CD4-positive, alpha-beta T cell (primary cell): ENCODE results near the gene NFATC1. TPM values are rescaled to one million over a fixed set of nuclear protein-coding genes. Genes with fewer than 3 reads are reported as not detected.

Experiments
- ATAC-seq: fragments of 200-7000 bp; cut with Tn5 transposase; one replicate; pipeline ENCODE4 v1.10.0; 2022; ENCODE audit warnings: mild to moderate bottlenecking; ENCODE audit not compliant: poor library complexity
- CTCF ChIA-PET: fragments of 350-600 bp; sonication (Branson Sonifier 250); formaldehyde crosslinking; loops from one replicate; lab custom pipeline; 2021; ENCODE audit warnings: antibody characterized with exemption, inconsistent platforms; lab: Charles Lee
- POLR2A ChIA-PET: fragments of 350-600 bp; sonication (Branson Sonifier 250); formaldehyde crosslinking; loops from one replicate; lab custom pipeline; 2021; ENCODE audit warnings: antibody characterized with exemption, inconsistent platforms; lab: Charles Lee
- DNase-seq, 14 experiments: peaks; one replicate each; pipeline ENCODE4 v3.0.0-alpha.2; 2013 to 2020; ENCODE audit warnings: mixed read lengths in 2 of 14
- H3K27ac ChIP-seq, 2 donors: one replicate each; pipeline versions ENCODE4 v1.5.1 to v1.7.0; 2013; ENCODE audit warnings: low read length in 2 of 2, low read depth in 1 of 2, mild to moderate bottlenecking in 1 of 2
- H3K27me3 ChIP-seq, 2 experiments: 1 replicate in 1 of 2; 2 replicates in 1 of 2; pipeline versions ENCODE4 v1.6.1 to v1.7.0; 2013; ENCODE audit warnings: low read length in 2 of 2, control low read depth in 1 of 2, mild to moderate bottlenecking in 1 of 2, moderate library complexity in 1 of 2; ENCODE audit not compliant: insufficient read depth in 2 of 2, control insufficient read depth in 1 of 2
- H3K36me3 ChIP-seq: one replicate; pipeline ENCODE4 v1.6.1; 2013; ENCODE audit warnings: low read length, control low read depth; ENCODE audit not compliant: insufficient read depth
- H3K4me1 ChIP-seq: one replicate; pipeline ENCODE4 v1.6.1; 2013; ENCODE audit warnings: low read length, control low read depth; ENCODE audit not compliant: insufficient read depth
- H3K4me3 ChIP-seq: one replicate; pipeline ENCODE4 v1.5.1; 2013; ENCODE audit warnings: mild to moderate bottlenecking, low read length, moderate library complexity
- H3K9me3 ChIP-seq, 2 experiments: 1 replicate in 1 of 2; 2 replicates in 1 of 2; pipeline versions ENCODE4 v1.6.1 to v1.7.0; 2013; ENCODE audit warnings: low read length in 2 of 2, mild to moderate bottlenecking in 2 of 2, control low read depth in 1 of 2, moderate library complexity in 1 of 2; ENCODE audit not compliant: control insufficient read depth in 1 of 2, insufficient read depth in 1 of 2
- H3K27ac Mint-ChIP-seq: one replicate; pipeline ENCODE4 v1.8.0; 2020; ENCODE audit warnings: mixed read lengths
- H3K27me3 Mint-ChIP-seq: one replicate; pipeline ENCODE4 v1.8.0; 2021; ENCODE audit warnings: mixed read lengths
- H3K36me3 Mint-ChIP-seq: one replicate; pipeline ENCODE4 v1.8.0; 2021; ENCODE audit warnings: low read depth, mixed read lengths
- H3K4me1 Mint-ChIP-seq: one replicate; pipeline ENCODE4 v1.8.0; 2021; ENCODE audit warnings: low read depth, mixed read lengths
- H3K4me3 Mint-ChIP-seq: one replicate; pipeline ENCODE4 v1.8.0; 2020; ENCODE audit warnings: mild to moderate bottlenecking, mixed read lengths
- H3K9me3 Mint-ChIP-seq: one replicate; pipeline ENCODE4 v1.8.0; 2020; ENCODE audit warnings: mixed read lengths
- intact Hi-C, 2 experiments: fragments of 100-400 bp; cut with DNase I in 1 of 2; cut with micrococcal nuclease in 1 of 2; formaldehyde crosslinking; loops; one replicate each; pipeline versions ENCODE4 v1.15.1 to v1.9.0; 2023 to 2025; cut with DNase I, micrococcal nuclease
- total RNA-seq, 174 experiments: library from RNA in 2 of 174; stranded (reverse) in 2 of 174; gene quantifications; one replicate each; pipeline ENCODE4 v1.2.3 and lab custom pipeline; 2021 to 2026
- TF ChIP-seq, protein P1 (sequence below): fragments of 200-600 bp; IDR thresholded peaks from one replicate; pipeline ENCODE4 v1.8.0; 2022; ENCODE audit warnings: antibody characterized with exemption, mild to moderate bottlenecking

The NFATC1 gene
- total RNA-seq, 2 experiments from 2014 or later = 107 to 113 TPM

DNA sequence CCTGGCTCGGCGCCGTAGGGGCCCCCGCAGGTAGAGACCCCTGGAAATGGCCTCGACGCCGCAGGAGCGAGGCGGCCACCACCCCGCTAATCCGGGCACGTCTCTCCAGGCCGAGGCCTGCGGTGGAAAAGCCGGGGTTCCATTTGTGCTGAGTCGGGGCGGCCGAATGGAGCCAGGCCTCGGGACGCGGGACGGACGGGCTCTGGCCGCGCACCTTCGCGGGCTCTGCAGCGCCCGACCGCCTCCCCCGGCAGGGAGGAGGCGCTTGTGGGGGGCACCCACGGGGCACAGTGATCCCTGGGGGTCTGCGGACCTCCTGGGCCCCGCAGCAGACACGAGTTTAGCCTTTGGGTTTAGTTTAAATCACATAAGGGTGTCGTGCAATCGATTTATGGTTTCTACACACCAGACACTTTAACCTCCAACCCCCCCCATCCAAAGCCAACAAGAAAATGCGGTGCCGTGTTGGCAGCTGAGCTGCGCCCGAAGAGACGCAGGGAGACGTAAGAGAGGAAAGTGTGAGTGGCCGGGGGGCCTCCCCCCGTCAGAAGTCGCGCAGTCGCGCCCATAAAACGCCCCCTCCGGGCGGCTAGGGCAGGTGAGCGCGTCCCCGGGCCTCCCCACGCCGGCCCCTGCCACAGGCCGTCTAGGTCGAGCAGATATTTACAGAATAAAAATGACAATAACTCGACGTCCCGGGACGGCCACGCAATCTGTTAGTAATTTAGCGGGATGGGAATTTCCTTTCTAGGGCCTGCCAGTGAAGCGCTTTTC is 1.0 kb upstream of the NFATC1 start:
- peaks cover 22% of the 10 kb centered on the region for H3K36me3 Mint-ChIP-seq
- CTCF ChIA-PET = no interaction called here
- no peaks in the 10 kb centered on the region for H3K36me3 ChIP-seq
- no peaks in the 10 kb centered on the region for H3K27me3 Mint-ChIP-seq
- peaks cover 54% of the 10 kb centered on the region for H3K4me1 ChIP-seq
- peak overlapping the region; percentile 91 for H3K27ac Mint-ChIP-seq
- peak; percentile 48 for ATAC-seq
- POLR2A ChIA-PET = interaction anchor here (0.7 to 5.3 kb wide), 3 partner anchors 11 to 129 kb away, joined by 3 to 34 read pairs (median 20); no protein-coding TSS in a partner anchor
- peak overlapping the region; percentile 48 for H3K4me3 ChIP-seq
- no peaks in the 10 kb centered on the region for H3K9me3 ChIP-seq
- H3K27me3 ChIP-seq = peaks cover 0 to 3% of the 10 kb centered on the region in 2 experiments
- H3K4me1 Mint-ChIP-seq = peaks cover 49% of the 10 kb centered on the region
- no peak overlapping the region for H3K27ac ChIP-seq
- DNase-seq = peak in 9 of 14 experiments; percentile 33 to 84 (median 57)
- intact Hi-C loops = loop anchor here (2.0 to 5.0 kb wide), 5 partner anchors 43 to 558 kb away; partner anchors contain the start of genes ATP9B (in 1 of the 2) and SLC66A2 (in 1 of the 2)
- TF ChIP-seq, protein P1, sequence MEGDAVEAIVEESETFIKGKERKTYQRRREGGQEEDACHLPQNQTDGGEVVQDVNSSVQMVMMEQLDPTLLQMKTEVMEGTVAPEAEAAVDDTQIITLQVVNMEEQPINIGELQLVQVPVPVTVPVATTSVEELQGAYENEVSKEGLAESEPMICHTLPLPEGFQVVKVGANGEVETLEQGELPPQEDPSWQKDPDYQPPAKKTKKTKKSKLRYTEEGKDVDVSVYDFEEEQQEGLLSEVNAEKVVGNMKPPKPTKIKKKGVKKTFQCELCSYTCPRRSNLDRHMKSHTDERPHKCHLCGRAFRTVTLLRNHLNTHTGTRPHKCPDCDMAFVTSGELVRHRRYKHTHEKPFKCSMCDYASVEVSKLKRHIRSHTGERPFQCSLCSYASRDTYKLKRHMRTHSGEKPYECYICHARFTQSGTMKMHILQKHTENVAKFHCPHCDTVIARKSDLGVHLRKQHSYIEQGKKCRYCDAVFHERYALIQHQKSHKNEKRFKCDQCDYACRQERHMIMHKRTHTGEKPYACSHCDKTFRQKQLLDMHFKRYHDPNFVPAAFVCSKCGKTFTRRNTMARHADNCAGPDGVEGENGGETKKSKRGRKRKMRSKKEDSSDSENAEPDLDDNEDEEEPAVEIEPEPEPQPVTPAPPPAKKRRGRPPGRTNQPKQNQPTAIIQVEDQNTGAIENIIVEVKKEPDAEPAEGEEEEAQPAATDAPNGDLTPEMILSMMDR = no peak
- no peaks in the 10 kb centered on the region for H3K9me3 Mint-ChIP-seq
- peak overlapping the region; percentile 96 for H3K4me3 Mint-ChIP-seq

DNA sequence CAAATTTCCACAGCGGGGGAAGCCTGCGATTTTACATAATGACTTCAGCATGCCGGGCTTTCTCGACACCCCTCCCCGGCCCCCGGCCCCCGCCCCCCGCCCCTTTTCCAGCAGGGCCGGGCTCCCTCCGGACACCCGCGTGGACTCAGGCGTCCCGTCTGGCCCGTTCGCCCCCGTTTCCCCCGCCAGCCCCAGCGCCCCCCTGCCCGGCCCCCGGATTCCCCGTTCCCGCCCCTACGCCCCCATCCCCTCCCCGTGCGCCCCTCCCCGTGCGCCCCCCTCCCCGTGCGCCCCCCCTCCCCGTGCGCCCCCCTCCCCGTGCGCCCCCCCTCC is 456 bp upstream of the NFATC1 start:
- Histone ChIP-seq H3K4me1 (peaks cover 55% of the 10 kb centered on the region), H3K36me3 (no peaks in the 10 kb centered on the region), H3K27ac (no peak overlapping the region), H3K4me3 (peak overlapping the region; percentile 48), H3K9me3 (no peaks in the 10 kb centered on the region), H3K27me3 (peaks cover 0 to 3% of the 10 kb centered on the region in 2 experiments)
- ChIA-PET POLR2A (interaction anchor here (0.7 to 5.3 kb wide), 4 partner anchors 10 to 128 kb away, joined by 3 to 34 read pairs (median 16); no protein-coding TSS in a partner anchor), CTCF (interaction anchor here (1.2 to 2.7 kb wide), 3 partner anchors 10 to 134 kb away, joined by 4 to 18 read pairs (median 5); no protein-coding TSS in a partner anchor)
- DNase-seq = no peak
- ATAC-seq = no peak
- peak overlapping the region; percentile 96 for H3K4me3 Mint-ChIP-seq
- peak overlapping the region; percentile 91 for H3K27ac Mint-ChIP-seq
- peaks cover 49% of the 10 kb centered on the region for H3K4me1 Mint-ChIP-seq
- no peaks in the 10 kb centered on the region for H3K9me3 Mint-ChIP-seq
- TF ChIP-seq, protein P1 = no peak
- no peaks in the 10 kb centered on the region for H3K27me3 Mint-ChIP-seq
- intact Hi-C loops = loop anchor here (2.0 to 5.0 kb wide), 5 partner anchors 42 to 557 kb away; partner anchors contain the start of genes ATP9B (in 1 of the 2) and SLC66A2 (in 1 of the 2)
- peaks cover 22% of the 10 kb centered on the region for H3K36me3 Mint-ChIP-seq

DNA sequence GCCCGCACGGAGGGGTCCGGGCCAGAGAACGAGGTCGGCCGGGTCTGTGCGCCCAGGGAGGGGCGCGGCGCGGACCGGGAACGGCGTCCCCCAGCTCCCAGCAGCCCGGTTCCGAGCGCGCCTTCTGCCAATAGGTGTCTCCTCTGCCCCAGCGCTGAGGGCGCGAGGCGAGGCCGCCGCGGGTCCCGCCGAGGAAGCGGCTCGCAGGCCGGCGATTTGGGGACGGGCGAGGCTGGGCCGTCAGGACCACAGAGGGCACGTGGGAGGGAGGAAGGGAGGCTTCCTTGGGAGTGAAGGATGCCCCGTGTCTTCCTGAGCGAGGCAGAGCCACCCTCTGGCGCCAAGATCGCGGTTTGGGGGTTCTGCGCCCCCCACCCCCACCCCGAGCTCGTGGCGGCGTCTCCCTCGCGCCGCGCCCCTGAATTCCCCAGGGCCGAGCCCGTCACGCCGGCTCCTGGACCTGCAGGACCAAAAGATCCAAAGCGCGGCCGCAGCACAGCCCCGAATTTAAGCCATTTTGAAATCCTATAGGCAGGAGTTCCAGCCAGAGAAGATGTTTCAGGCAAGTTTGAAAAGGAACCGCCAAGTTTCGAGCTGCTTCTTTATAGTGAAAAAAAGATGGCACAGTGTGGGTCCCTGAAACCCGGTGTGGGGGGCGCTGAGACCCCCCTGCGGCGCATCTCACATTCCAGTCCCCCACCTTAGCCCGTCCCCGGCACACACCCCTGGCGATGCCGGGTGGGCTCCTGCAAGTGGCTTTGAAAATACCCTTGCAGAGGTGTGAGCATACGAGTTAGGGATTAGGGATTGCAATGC is 909 bp downstream of the NFATC1 start:
- peak overlapping the region; percentile 51 for H3K4me3 ChIP-seq
- no peaks in the 10 kb centered on the region for H3K9me3 Mint-ChIP-seq
- intact Hi-C loops = loop anchor here (5.0 kb wide), 4 partner anchors 41 to 556 kb away; partner anchors contain the start of genes ATP9B (in 1 of the 2) and SLC66A2 (in 1 of the 2)
- ATAC-seq (no peak), DNase-seq (peak in 8 of 14 experiments; percentile 43 to 71 (median 55))
- no peaks in the 10 kb centered on the region for H3K9me3 ChIP-seq
- peak overlapping the region; percentile 96 for H3K27ac Mint-ChIP-seq
- peaks cover 30% of the 10 kb centered on the region for H3K36me3 Mint-ChIP-seq
- TF ChIP-seq, protein P1 = peak; percentile 28
- H3K4me1 ChIP-seq = peaks cover 63% of the 10 kb centered on the region
- H3K27ac ChIP-seq = peak overlapping the region in 1 of 2 donors; percentile 21
- peaks cover 4% of the 10 kb centered on the region for H3K36me3 ChIP-seq
- POLR2A ChIA-PET = interaction anchor here (0.8 to 5.3 kb wide), 6 partner anchors 9 to 127 kb away, joined by 3 to 34 read pairs (median 5); no protein-coding TSS in a partner anchor
- H3K27me3 Mint-ChIP-seq = no peaks in the 10 kb centered on the region
- H3K4me1 Mint-ChIP-seq = peaks cover 51% of the 10 kb centered on the region
- peaks cover 0 to 3% of the 10 kb centered on the region in 2 experiments for H3K27me3 ChIP-seq
- CTCF ChIA-PET = interaction anchor here (0.6 to 2.7 kb wide), 7 partner anchors 9 to 132 kb away, joined by 3 to 18 read pairs (median 3); no protein-coding TSS in a partner anchor
- peak overlapping the region; percentile 88 for H3K4me3 Mint-ChIP-seq
